ENCODE data around the gene AUTS2. TPM values are rescaled to one million over a fixed set of nuclear protein-coding genes. Genes with fewer than 3 reads are reported as not detected.

The AUTS2 gene
- total RNA-seq, 1 experiment from 2014 or later: 7.4 TPM

GRCh38 chr7:70383066-70383782 lies 784.9 kb downstream of the AUTS2 start:
- DNase-seq (ENCODE audit: extremely low read depth, low read depth): no peak

- no peak for DNase-seq (ENCODE audit: extremely low read depth, low read depth)
These were observed 785.7 kb downstream of the AUTS2 start for GRCh38 chr7:70384024-70384423.

GRCh38 chr7:70384891-70385290 lies 786.6 kb downstream of the AUTS2 start:
- DNase-seq (ENCODE audit: extremely low read depth, low read depth): no peak

- no peak for DNase-seq (ENCODE audit: extremely low read depth, low read depth)
These were observed 788.9 kb downstream of the AUTS2 start for GRCh38 chr7:70387217-70387616.

- no peak for DNase-seq (ENCODE audit: extremely low read depth, low read depth)
These were observed 791.4 kb downstream of the AUTS2 start for GRCh38 chr7:70389531-70390151.

GRCh38 chr7:70390251-70390650 lies 792.0 kb downstream of the AUTS2 start:
- DNase-seq (ENCODE audit: extremely low read depth, low read depth): no peak

GRCh38 chr7:70392256-70392876 lies 794.1 kb downstream of the AUTS2 start:
- no peak for DNase-seq (ENCODE audit: extremely low read depth, low read depth)

GRCh38 chr7:70392877-70393435 lies 794.7 kb downstream of the AUTS2 start:
- no peak for DNase-seq (ENCODE audit: extremely low read depth, low read depth)

GRCh38 chr7:70393956-70394355 lies 795.7 kb downstream of the AUTS2 start:
- no peak for DNase-seq (ENCODE audit: extremely low read depth, low read depth)

- no peak for DNase-seq (ENCODE audit: extremely low read depth, low read depth)
These were observed 802.6 kb downstream of the AUTS2 start for GRCh38 chr7:70400829-70401380.

- no peak for DNase-seq (ENCODE audit: extremely low read depth, low read depth)
These were observed 803.8 kb downstream of the AUTS2 start for GRCh38 chr7:70402069-70402468.

GRCh38 chr7:70405241-70405640 lies 807.0 kb downstream of the AUTS2 start:
- DNase-seq (ENCODE audit: extremely low read depth, low read depth): no peak

GRCh38 chr7:70406186-70406949 lies 808.1 kb downstream of the AUTS2 start:
- no peak for DNase-seq (ENCODE audit: extremely low read depth, low read depth)

GRCh38 chr7:70406950-70407209 lies 808.6 kb downstream of the AUTS2 start:
- no peak for DNase-seq (ENCODE audit: extremely low read depth, low read depth)

GRCh38 chr7:70408477-70408876 lies 810.2 kb downstream of the AUTS2 start:
- no peak for DNase-seq (ENCODE audit: extremely low read depth, low read depth)

- DNase-seq (ENCODE audit: extremely low read depth, low read depth): no peak
These were observed 810.6 kb downstream of the AUTS2 start for GRCh38 chr7:70408891-70409290.

GRCh38 chr7:70410134-70410750 lies 812.0 kb downstream of the AUTS2 start:
- no peak for DNase-seq (ENCODE audit: extremely low read depth, low read depth)

GRCh38 chr7:70414368-70414767 lies 816.1 kb downstream of the AUTS2 start:
- no peak for DNase-seq (ENCODE audit: extremely low read depth, low read depth)

- no peak for DNase-seq (ENCODE audit: extremely low read depth, low read depth)
These were observed 817.1 kb downstream of the AUTS2 start for GRCh38 chr7:70415179-70415972.

All from NCI-H460 (cell line).